Fibroblast of lung (primary cell): Measurements from ENCODE around the gene DLG2. TPM values are rescaled to one million over a fixed set of nuclear protein-coding genes. Genes with fewer than 3 reads are reported as not detected.

ENCODE experiments used
- DNase-seq, 2 donors: peaks; one replicate each; pipeline versions ENCODE4 v3.0.0 to v3.0.0-alpha.2; 2010; ENCODE audit warnings: low read depth in 2 of 2
- H2AFZ ChIP-seq: 2 replicates; pipeline ENCODE4 v1.5.1; 2012; ENCODE audit warnings: low read length, control low read depth, inconsistent platforms
- H3K27ac ChIP-seq: 2 replicates; pipeline ENCODE4 v1.5.1; 2011; ENCODE audit warnings: low read length, control low read depth; ENCODE audit not compliant: insufficient read depth
- H3K27me3 ChIP-seq: 2 replicates; pipeline ENCODE4 v1.5.1; 2011; ENCODE audit warnings: mild to moderate bottlenecking, low read length; ENCODE audit not compliant: control insufficient read depth, insufficient read depth
- H3K36me3 ChIP-seq: 2 replicates; pipeline ENCODE4 v1.5.1; 2011; ENCODE audit warnings: low read length; ENCODE audit not compliant: control insufficient read depth, insufficient read depth
- H3K4me1 ChIP-seq: 2 replicates; pipeline ENCODE4 v1.5.1; 2011; ENCODE audit warnings: low read length; ENCODE audit not compliant: control insufficient read depth, insufficient read depth; ENCODE audit errors: extremely low read depth
- H3K4me2 ChIP-seq: 2 replicates; pipeline ENCODE4 v1.5.1; 2011; ENCODE audit warnings: low read length, control low read depth; ENCODE audit not compliant: insufficient read depth; ENCODE audit errors: extremely low read depth
- H3K4me3 ChIP-seq, 4 experiments: fragments of 200-600 bp in 1 of 4; sonication (generic) in 1 of 4; replicated peaks in 1 of 4; 2 replicates each; pipeline ENCODE4 v1.5.1; 2011 to 2016; ENCODE audit warnings: low read length in 4 of 4, low read depth in 3 of 4, mild to moderate bottlenecking in 3 of 4, control low read depth in 2 of 4, inconsistent platforms in 1 of 4, mixed read lengths in 1 of 4; ENCODE audit not compliant: insufficient read depth in 1 of 4; ENCODE audit errors: control extremely low read depth in 1 of 4
- H3K79me2 ChIP-seq: 2 replicates; pipeline ENCODE4 v1.5.1; 2012; ENCODE audit warnings: mild to moderate bottlenecking, low read length, inconsistent platforms; ENCODE audit not compliant: control insufficient read depth, insufficient read depth
- H3K9ac ChIP-seq: 2 replicates; pipeline ENCODE4 v1.5.1; 2011; ENCODE audit warnings: mild to moderate bottlenecking, low read length, control low read depth; ENCODE audit not compliant: insufficient read depth
- H3K9me3 ChIP-seq: 2 replicates; pipeline ENCODE4 v1.5.1; 2012; ENCODE audit warnings: low read depth, low read length; ENCODE audit not compliant: control insufficient read depth, insufficient read depth
- H4K20me1 ChIP-seq: 2 replicates; pipeline ENCODE4 v1.5.1; 2011; ENCODE audit warnings: low read length; ENCODE audit not compliant: control insufficient read depth, insufficient read depth; ENCODE audit errors: extremely low read depth
- EZH2 ChIP-seq: IDR thresholded peaks from 2 replicates; pipeline ENCODE4 v1.5.1; 2012; ENCODE audit warnings: low read length, control low read depth, mild to moderate bottlenecking; ENCODE audit errors: missing control alignments
- polyA plus RNA-seq, 2 donors: library from polyadenylated mRNA; depleted of rRNA in 1 of 2; stranded (reverse) in 1 of 2; unstranded in 1 of 2; fragments of >200 nt; gene quantifications; 2 replicates each; pipeline ENCODE4 v1.2.1, GENCODE V29; 2011 to 2012; ENCODE audit warnings: missing spikeins in 1 of 2
- total RNA-seq: library from RNA; depleted of rRNA; stranded (reverse); fragments of >200 nt; gene quantifications from 2 replicates; pipeline ENCODE4 v1.2.1, GENCODE V29; 2014
- TF ChIP-seq, protein P1 (sequence below), 2 donors: IDR thresholded peaks in 1 of 2; conservative IDR thresholded peaks in 1 of 2; 1 replicate in 1 of 2; 2 replicates in 1 of 2; pipeline ENCODE4 v1.5.1; 2011 to 2012; ENCODE audit warnings: low read length in 2 of 2, control low read depth in 1 of 2, inconsistent platforms in 1 of 2, low read depth in 1 of 2, mild to moderate bottlenecking in 1 of 2

Gene DLG2
- total and polyA plus RNA-seq, 2 donors (not counting 1 experiment from before 2014, with no cell fraction given): 0.77 to 2.3 TPM

GRCh38 chr11:83583757-83584366 lies 2043.3 kb downstream of the DLG2 start:
- Histone ChIP-seq H2AFZ (no peak overlapping the region), H3K79me2 (no peaks in the 10 kb centered on the region), H3K27ac (no peak overlapping the region), H3K4me3 (no peak overlapping the region), H3K9ac (no peak overlapping the region), H3K27me3 (no peaks in the 10 kb centered on the region), H3K36me3 (no peaks in the 10 kb centered on the region), H4K20me1 (no peaks in the 10 kb centered on the region), H3K9me3 (no peaks in the 10 kb centered on the region), H3K4me1 (no peaks in the 10 kb centered on the region), H3K4me2 (no peak overlapping the region)
- TF ChIP-seq, protein P1, sequence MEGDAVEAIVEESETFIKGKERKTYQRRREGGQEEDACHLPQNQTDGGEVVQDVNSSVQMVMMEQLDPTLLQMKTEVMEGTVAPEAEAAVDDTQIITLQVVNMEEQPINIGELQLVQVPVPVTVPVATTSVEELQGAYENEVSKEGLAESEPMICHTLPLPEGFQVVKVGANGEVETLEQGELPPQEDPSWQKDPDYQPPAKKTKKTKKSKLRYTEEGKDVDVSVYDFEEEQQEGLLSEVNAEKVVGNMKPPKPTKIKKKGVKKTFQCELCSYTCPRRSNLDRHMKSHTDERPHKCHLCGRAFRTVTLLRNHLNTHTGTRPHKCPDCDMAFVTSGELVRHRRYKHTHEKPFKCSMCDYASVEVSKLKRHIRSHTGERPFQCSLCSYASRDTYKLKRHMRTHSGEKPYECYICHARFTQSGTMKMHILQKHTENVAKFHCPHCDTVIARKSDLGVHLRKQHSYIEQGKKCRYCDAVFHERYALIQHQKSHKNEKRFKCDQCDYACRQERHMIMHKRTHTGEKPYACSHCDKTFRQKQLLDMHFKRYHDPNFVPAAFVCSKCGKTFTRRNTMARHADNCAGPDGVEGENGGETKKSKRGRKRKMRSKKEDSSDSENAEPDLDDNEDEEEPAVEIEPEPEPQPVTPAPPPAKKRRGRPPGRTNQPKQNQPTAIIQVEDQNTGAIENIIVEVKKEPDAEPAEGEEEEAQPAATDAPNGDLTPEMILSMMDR (conservative IDR thresholded peaks at IDR 0.05 in 1 of 2, IDR thresholded peaks at IDR 0.05 in 1 of 2; ENCODE audit: low read depth in 1 of 2, low read length in 2 of 2): no peak
- no peak for TF ChIP-seq EZH2
- DNase-seq: peak; percentile 34 to 91

DNA sequence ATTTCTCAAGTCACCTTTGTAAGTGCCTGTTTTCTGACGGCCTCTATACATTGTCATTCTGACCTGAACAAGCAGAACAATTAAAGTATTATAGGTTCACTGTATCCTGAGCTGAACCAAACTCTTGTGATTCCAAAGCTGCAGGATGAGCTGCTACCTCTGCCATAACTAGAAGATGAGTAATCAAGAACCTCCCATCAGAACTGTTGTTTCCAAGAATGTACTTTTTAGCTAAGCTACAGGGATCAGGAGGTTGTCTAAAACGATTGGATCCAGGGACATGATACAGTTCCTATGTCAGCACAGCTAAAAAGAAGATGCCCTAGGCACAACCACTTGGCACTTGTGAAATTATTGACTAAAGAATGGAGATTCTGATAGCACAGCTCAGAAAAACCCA lies 2052.6 kb downstream of the DLG2 start:
- no peak overlapping the region for H3K4me2 ChIP-seq
- TF ChIP-seq, protein P1 (conservative IDR thresholded peaks at IDR 0.05 in 1 of 2, IDR thresholded peaks at IDR 0.05 in 1 of 2; ENCODE audit: low read depth in 1 of 2, low read length in 2 of 2): no peak
- no peak for TF ChIP-seq EZH2
- H4K20me1 ChIP-seq: no peaks in the 10 kb centered on the region
- H3K4me1 ChIP-seq: peaks cover 2% of the 10 kb centered on the region
- no peak overlapping the region for H3K9ac ChIP-seq
- no peaks in the 10 kb centered on the region for H3K9me3 ChIP-seq
- H3K27ac ChIP-seq: no peak overlapping the region
- H3K4me3 ChIP-seq: no peak overlapping the region
- no peak overlapping the region for H2AFZ ChIP-seq
- H3K79me2 ChIP-seq: no peaks in the 10 kb centered on the region
- H3K36me3 ChIP-seq: no peaks in the 10 kb centered on the region
- peak in 1 of 2 donors; percentile 52 for DNase-seq
- no peaks in the 10 kb centered on the region for H3K27me3 ChIP-seq

- Histone ChIP-seq H3K27ac (no peak overlapping the region), H3K4me3 (no peak overlapping the region), H3K79me2 (no peaks in the 10 kb centered on the region), H3K36me3 (no peaks in the 10 kb centered on the region), H3K27me3 (no peaks in the 10 kb centered on the region), H3K9me3 (no peaks in the 10 kb centered on the region), H2AFZ (no peak overlapping the region), H4K20me1 (no peaks in the 10 kb centered on the region), H3K4me1 (peaks cover 2% of the 10 kb centered on the region), H3K9ac (no peak overlapping the region), H3K4me2 (no peak overlapping the region)
- TF ChIP-seq, protein P1 (conservative IDR thresholded peaks at IDR 0.05 in 1 of 2, IDR thresholded peaks at IDR 0.05 in 1 of 2; ENCODE audit: low read depth in 1 of 2, low read length in 2 of 2): no peak
- no peak for TF ChIP-seq EZH2
- DNase-seq: peak; percentile 36 to 78
Measured at GRCh38 chr11:83572581-83573496, 2054.3 kb downstream of the DLG2 start.
